ENCODE results near the gene MYNN. TPM values are rescaled to one million over a fixed set of nuclear protein-coding genes. Genes with fewer than 3 reads are reported as not detected.

MYNN gene
- total RNA-seq, 1 donor from 2014 or later: 23.6 TPM

DNA sequence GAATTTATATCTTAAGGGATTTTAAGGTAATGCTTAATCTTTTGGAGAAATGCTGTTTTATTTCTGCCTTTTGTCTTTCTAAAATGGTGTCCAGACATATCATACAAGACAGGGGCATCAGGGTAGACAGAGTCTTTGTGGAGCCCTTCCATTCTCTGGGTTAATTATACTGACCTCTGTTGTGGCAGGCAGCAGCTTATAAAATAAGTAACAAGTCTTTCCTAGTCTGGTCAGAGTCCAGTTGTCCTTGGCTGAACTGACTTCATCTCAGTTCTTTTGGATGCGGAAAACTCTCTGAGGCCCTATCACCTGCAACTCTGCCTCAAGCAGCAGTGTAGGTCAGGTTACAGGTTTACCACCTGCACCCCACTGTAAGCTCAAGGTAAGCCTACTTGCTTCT, 19.2 kb downstream of the MYNN start:
- TF ChIP-seq EZH2phosphoT487 (IDR thresholded peaks at IDR 0.05) (no peak), EZH2 (IDR thresholded peaks at IDR 0.05) (no peak)
- TF ChIP-seq, protein P1, sequence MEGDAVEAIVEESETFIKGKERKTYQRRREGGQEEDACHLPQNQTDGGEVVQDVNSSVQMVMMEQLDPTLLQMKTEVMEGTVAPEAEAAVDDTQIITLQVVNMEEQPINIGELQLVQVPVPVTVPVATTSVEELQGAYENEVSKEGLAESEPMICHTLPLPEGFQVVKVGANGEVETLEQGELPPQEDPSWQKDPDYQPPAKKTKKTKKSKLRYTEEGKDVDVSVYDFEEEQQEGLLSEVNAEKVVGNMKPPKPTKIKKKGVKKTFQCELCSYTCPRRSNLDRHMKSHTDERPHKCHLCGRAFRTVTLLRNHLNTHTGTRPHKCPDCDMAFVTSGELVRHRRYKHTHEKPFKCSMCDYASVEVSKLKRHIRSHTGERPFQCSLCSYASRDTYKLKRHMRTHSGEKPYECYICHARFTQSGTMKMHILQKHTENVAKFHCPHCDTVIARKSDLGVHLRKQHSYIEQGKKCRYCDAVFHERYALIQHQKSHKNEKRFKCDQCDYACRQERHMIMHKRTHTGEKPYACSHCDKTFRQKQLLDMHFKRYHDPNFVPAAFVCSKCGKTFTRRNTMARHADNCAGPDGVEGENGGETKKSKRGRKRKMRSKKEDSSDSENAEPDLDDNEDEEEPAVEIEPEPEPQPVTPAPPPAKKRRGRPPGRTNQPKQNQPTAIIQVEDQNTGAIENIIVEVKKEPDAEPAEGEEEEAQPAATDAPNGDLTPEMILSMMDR (IDR thresholded peaks at IDR 0.05): no peak
- no peak overlapping the region for H3K4me2 ChIP-seq
- no peak for DNase-seq (ENCODE audit: low spot score)

DNA sequence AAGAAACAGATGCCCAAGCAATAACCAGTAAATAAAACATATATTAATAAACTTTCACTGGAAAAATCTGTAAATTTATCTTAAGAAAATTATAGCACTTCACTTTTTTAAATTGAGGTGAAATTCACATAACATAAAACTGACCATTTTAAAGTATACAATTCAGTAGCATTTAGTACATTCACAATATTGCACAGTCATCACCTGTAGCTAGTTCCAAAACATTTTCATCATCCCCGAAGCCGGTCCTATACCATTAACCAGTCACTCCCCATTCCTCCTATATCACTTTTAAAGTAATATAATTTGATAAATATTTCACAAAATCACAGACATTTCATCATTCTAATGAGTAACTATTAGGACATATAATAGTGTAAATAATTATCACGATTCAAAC, 31.5 kb downstream of the MYNN start:
- H3K9ac ChIP-seq: no peak overlapping the region
- no peak overlapping the region for H3K4me3 Mint-ChIP-seq
- no peak overlapping the region for H3K4me3 ChIP-seq

More for the DNA sequence above, 19.2 kb downstream of the MYNN start:
- peaks cover 4% of the 10 kb centered on the region for H3K36me3 Mint-ChIP-seq
- H3K27me3 Mint-ChIP-seq (ENCODE audit: insufficient read depth, low read depth): no peaks in the 10 kb centered on the region
- no peak overlapping the region for H3K27ac Mint-ChIP-seq
- Histone ChIP-seq H2AFZ (replicated peaks) (no peak overlapping the region), H3K27me3 (no peaks in the 10 kb centered on the region), H3F3A (ENCODE audit: low read depth) (no peaks in the 10 kb centered on the region), H3K36me3 (peaks cover 5% of the 10 kb centered on the region), H3K4me1 (no peaks in the 10 kb centered on the region), H3K79me2 (ENCODE audit: low read depth) (no peaks in the 10 kb centered on the region), H3K4me3 (no peak overlapping the region), H3K9ac (no peak overlapping the region), H3K27ac (no peak overlapping the region), H3K9me3 (ENCODE audit: low read depth) (no peaks in the 10 kb centered on the region), H4K20me1 (ENCODE audit: low read depth) (no peaks in the 10 kb centered on the region)
- no peaks in the 10 kb centered on the region for H3K4me1 Mint-ChIP-seq
- no peak overlapping the region for H3K4me3 Mint-ChIP-seq
- H3K9me3 Mint-ChIP-seq: no peaks in the 10 kb centered on the region

DNA sequence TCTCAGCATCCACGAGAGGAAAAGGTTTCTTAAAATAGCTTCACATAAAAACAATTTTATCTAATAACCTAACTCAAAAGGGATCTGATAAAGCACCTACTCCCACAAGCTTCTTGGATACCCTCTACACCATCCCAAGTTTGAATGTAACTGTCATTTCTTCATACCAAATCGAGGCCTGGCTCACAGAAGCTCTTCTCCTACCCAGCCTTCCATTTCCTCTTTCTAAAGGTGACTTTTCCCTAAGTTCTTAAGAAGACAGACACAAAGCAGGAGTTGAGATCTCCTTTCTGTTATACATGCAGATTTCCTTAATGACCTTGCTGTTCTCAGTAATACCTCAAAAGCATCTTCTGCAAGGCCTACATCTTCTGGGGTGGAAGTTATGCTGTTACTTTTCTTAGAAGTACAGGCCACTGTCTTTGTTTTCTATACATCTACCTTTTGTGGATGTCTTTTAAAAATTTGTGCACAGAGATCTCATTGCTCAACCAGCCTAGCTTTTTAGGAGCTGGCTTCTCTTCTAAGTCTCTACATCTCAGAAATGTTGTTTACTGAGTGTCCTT, 36.1 kb downstream of the MYNN start:
- TF ChIP-seq, protein P1 (IDR thresholded peaks at IDR 0.05): no peak
- TF ChIP-seq EZH2 (IDR thresholded peaks at IDR 0.05): no peak
- TF ChIP-seq EZH2phosphoT487 (IDR thresholded peaks at IDR 0.05): no peak
- H3K4me1 Mint-ChIP-seq: peaks cover 8% of the 10 kb centered on the region
- Histone ChIP-seq H4K20me1 (ENCODE audit: low read depth) (no peaks in the 10 kb centered on the region), H3K27me3 (no peaks in the 10 kb centered on the region), H3K36me3 (no peaks in the 10 kb centered on the region), H2AFZ (replicated peaks) (peak overlapping the region; percentile 79), H3K9ac (no peak overlapping the region), H3K4me3 (no peak overlapping the region), H3K4me2 (no peak overlapping the region), H3K27ac (no peak overlapping the region), H3F3A (ENCODE audit: low read depth) (peaks cover 10% of the 10 kb centered on the region), H3K4me1 (peaks cover 4% of the 10 kb centered on the region), H3K79me2 (ENCODE audit: low read depth) (peaks cover 5% of the 10 kb centered on the region), H3K9me3 (ENCODE audit: low read depth) (no peaks in the 10 kb centered on the region)
- H3K4me3 Mint-ChIP-seq: no peak overlapping the region
- H3K36me3 Mint-ChIP-seq: no peaks in the 10 kb centered on the region
- no peak for DNase-seq (ENCODE audit: low spot score)
- peaks cover 9% of the 10 kb centered on the region for H3K9me3 Mint-ChIP-seq
- peaks cover 4% of the 10 kb centered on the region for H3K27me3 Mint-ChIP-seq (ENCODE audit: insufficient read depth, low read depth)
- H3K27ac Mint-ChIP-seq: no peak overlapping the region

More for the DNA sequence above, 31.5 kb downstream of the MYNN start:
- no peaks in the 10 kb centered on the region for H3K4me1 ChIP-seq
- no peak overlapping the region for H3K27ac ChIP-seq
- DNase-seq (ENCODE audit: low spot score): no peak
- no peak overlapping the region for H3K4me2 ChIP-seq
- no peaks in the 10 kb centered on the region for H3K36me3 Mint-ChIP-seq
- H3K9me3 Mint-ChIP-seq: no peaks in the 10 kb centered on the region
- H3K27ac Mint-ChIP-seq: no peak overlapping the region
- H3K36me3 ChIP-seq: no peaks in the 10 kb centered on the region
- no peaks in the 10 kb centered on the region for H3K27me3 ChIP-seq
- no peaks in the 10 kb centered on the region for H3F3A ChIP-seq (ENCODE audit: low read depth)
- no peaks in the 10 kb centered on the region for H3K79me2 ChIP-seq (ENCODE audit: low read depth)
- H4K20me1 ChIP-seq (ENCODE audit: low read depth): no peaks in the 10 kb centered on the region
- H3K27me3 Mint-ChIP-seq (ENCODE audit: insufficient read depth, low read depth): no peaks in the 10 kb centered on the region
- TF ChIP-seq, protein P1 (IDR thresholded peaks at IDR 0.05): no peak
- TF ChIP-seq EZH2 (IDR thresholded peaks at IDR 0.05) (no peak), EZH2phosphoT487 (IDR thresholded peaks at IDR 0.05) (no peak)
- H2AFZ ChIP-seq (replicated peaks): no peak overlapping the region
- no peaks in the 10 kb centered on the region for H3K4me1 Mint-ChIP-seq
- no peaks in the 10 kb centered on the region for H3K9me3 ChIP-seq (ENCODE audit: low read depth)

Measured in neural progenitor cell (in vitro differentiated cells).